Activated B cell treated with CpG ODN at 0.5 μM for 24 hours (primary cell): ENCODE results near the gene NSD1. TPM values are rescaled to one million over a fixed set of nuclear protein-coding genes. Genes with fewer than 3 reads are reported as not detected.

Experiments
- ATAC-seq: fragments of 200-7000 bp; cut with Tn5 transposase; one replicate; pipeline ENCODE4 v1.10.0; 2021; ENCODE audit warnings: low read depth, mild to moderate bottlenecking, moderate library complexity
- CTCF ChIA-PET: fragments of 350-600 bp; sonication (Branson Sonifier 250); formaldehyde crosslinking; loops from one replicate; lab custom pipeline; 2021; ENCODE audit warnings: antibody characterized with exemption; lab: Charles Lee
- POLR2A ChIA-PET: fragments of 350-600 bp; sonication (Branson Sonifier 250); formaldehyde crosslinking; loops from one replicate; lab custom pipeline; 2021; ENCODE audit warnings: antibody characterized with exemption; lab: Charles Lee
- DNase-seq: peaks from one replicate; pipeline ENCODE4 v3.0.0; 2022
- H3K27ac Mint-ChIP-seq: one replicate; pipeline ENCODE4 v1.8.0; 2020; ENCODE audit warnings: mixed read lengths
- H3K27me3 Mint-ChIP-seq: one replicate; pipeline ENCODE4 v1.8.0; 2021; ENCODE audit warnings: mixed read lengths
- H3K36me3 Mint-ChIP-seq: one replicate; pipeline ENCODE4 v1.8.0; 2021; ENCODE audit warnings: low read depth, mixed read lengths
- H3K4me1 Mint-ChIP-seq: one replicate; pipeline ENCODE4 v1.8.0; 2021; ENCODE audit warnings: mixed read lengths
- H3K4me3 Mint-ChIP-seq: one replicate; pipeline ENCODE4 v1.8.0; 2020; ENCODE audit warnings: mild to moderate bottlenecking, mixed read lengths
- H3K9me3 Mint-ChIP-seq: one replicate; pipeline ENCODE4 v1.8.0; 2020; ENCODE audit warnings: mixed read lengths
- CTCF ChIP-seq: fragments of 200-600 bp; IDR thresholded peaks from one replicate; pipeline ENCODE4 v1.8.0; 2022; ENCODE audit warnings: antibody characterized with exemption, mild to moderate bottlenecking
- intact Hi-C: fragments of 100-400 bp; cut with micrococcal nuclease; formaldehyde crosslinking; loops from one replicate; pipeline ENCODE4 v1.15.1; 2024
- total RNA-seq: library from RNA; stranded (reverse); gene quantifications from 2 replicates; pipeline ENCODE4 v1.2.3, GENCODE V29; 2022

The NSD1 gene
- total RNA-seq, 1 donor from 2014 or later: 108 TPM

GRCh38 chr5:177094224-177095087 lies 39.1 kb upstream of the NSD1 start:
- Mint-ChIP-seq H3K27ac (no peak overlapping the region), H3K4me1 (peaks cover 1% of the 10 kb centered on the region), H3K9me3 (no peaks in the 10 kb centered on the region), H3K4me3 (no peak overlapping the region), H3K36me3 (no peaks in the 10 kb centered on the region), H3K27me3 (no peaks in the 10 kb centered on the region)
- ChIA-PET POLR2A (no interaction called here), CTCF (no interaction called here)
- TF ChIP-seq CTCF: no peak
- DNase-seq (no peak), ATAC-seq (no peak)
- intact Hi-C loops: no loop called here

GRCh38 chr5:177095088-177095669 lies 38.4 kb upstream of the NSD1 start:
- ATAC-seq: no peak
- intact Hi-C loops: no loop called here
- CTCF ChIA-PET: no interaction called here

GRCh38 chr5:177096162-177097015 lies 37.2 kb upstream of the NSD1 start:
- Mint-ChIP-seq H3K4me1 (peaks cover 1% of the 10 kb centered on the region), H3K27me3 (peaks cover 4% of the 10 kb centered on the region), H3K9me3 (no peaks in the 10 kb centered on the region), H3K36me3 (no peaks in the 10 kb centered on the region), H3K27ac (no peak overlapping the region), H3K4me3 (no peak overlapping the region)
- no peak for TF ChIP-seq CTCF
- POLR2A ChIA-PET: no interaction called here
- intact Hi-C loops: no loop called here
- CTCF ChIA-PET: no interaction called here
- ATAC-seq (no peak), DNase-seq (no peak)

More at GRCh38 chr5:177095088-177095669, 38.4 kb upstream of the NSD1 start:
- Mint-ChIP-seq H3K36me3 (no peaks in the 10 kb centered on the region), H3K4me3 (no peak overlapping the region), H3K4me1 (peaks cover 1% of the 10 kb centered on the region), H3K27me3 (peaks cover under 1% of the 10 kb centered on the region), H3K9me3 (no peaks in the 10 kb centered on the region), H3K27ac (no peak overlapping the region)
- TF ChIP-seq CTCF: no peak
- POLR2A ChIA-PET: no interaction called here
- DNase-seq: no peak

GRCh38 chr5:177097016-177097985 lies 36.3 kb upstream of the NSD1 start:
- no peak for ATAC-seq
- no peak for TF ChIP-seq CTCF
- POLR2A ChIA-PET: no interaction called here

More at GRCh38 chr5:177097016-177097985, 36.3 kb upstream of the NSD1 start:
- peaks cover 4% of the 10 kb centered on the region for H3K27me3 Mint-ChIP-seq
- CTCF ChIA-PET: interaction anchor here (1.2 kb wide), 1 partner anchor 523 kb away, joined by 3 read pairs; no protein-coding TSS in a partner anchor
- no peaks in the 10 kb centered on the region for H3K9me3 Mint-ChIP-seq
- peaks cover 1% of the 10 kb centered on the region for H3K4me1 Mint-ChIP-seq
- H3K4me3 Mint-ChIP-seq: no peak overlapping the region
- intact Hi-C loops: no loop called here
- H3K27ac Mint-ChIP-seq: no peak overlapping the region
- no peaks in the 10 kb centered on the region for H3K36me3 Mint-ChIP-seq
- no peak for DNase-seq
